CD14-positive monocyte (primary cell): Measurements from ENCODE around the gene CNNM4. TPM values are rescaled to one million over a fixed set of nuclear protein-coding genes. Genes with fewer than 3 reads are reported as not detected.

ENCODE experiments used
- DNase-seq, 3 donors: peaks; one replicate each; pipeline ENCODE4 v3.0.0-alpha.2; 2011 to 2022
- H2AFZ ChIP-seq: 2 replicates; pipeline ENCODE4 v1.6.0; 2012; ENCODE audit warnings: mild to moderate bottlenecking, low read depth, low read length, inconsistent platforms; ENCODE audit not compliant: insufficient read depth, poor library complexity, severe bottlenecking
- H3K27ac ChIP-seq, 2 donors: 1 replicate in 1 of 2; 2 replicates in 1 of 2; pipeline ENCODE4 v1.5.1; 2012 to 2013; ENCODE audit warnings: low read length in 2 of 2, control low read depth in 1 of 2, inconsistent platforms in 1 of 2, low read depth in 1 of 2, mild to moderate bottlenecking in 1 of 2
- H3K27me3 ChIP-seq, 2 donors: one replicate each; pipeline versions ENCODE4 v1.6.0 to v1.6.1; 2011 to 2013; ENCODE audit warnings: low read length in 2 of 2; ENCODE audit not compliant: control insufficient read depth in 2 of 2, insufficient read depth in 2 of 2
- H3K36me3 ChIP-seq, 2 donors: replicated peaks in 1 of 2; 1 replicate in 1 of 2; 2 replicates in 1 of 2; pipeline versions ENCODE4 v1.5.1 to v1.6.1; 2012 to 2013; ENCODE audit warnings: low read length in 2 of 2, control low read depth in 1 of 2, inconsistent platforms in 1 of 2, mild to moderate bottlenecking in 1 of 2; ENCODE audit not compliant: insufficient read depth in 2 of 2, control insufficient read depth in 1 of 2
- H3K4me1 ChIP-seq, 2 donors: 1 replicate in 1 of 2; 2 replicates in 1 of 2; pipeline versions ENCODE4 v1.5.1 to v1.6.1; 2012 to 2013; ENCODE audit warnings: low read length in 2 of 2, control low read depth in 1 of 2, inconsistent platforms in 1 of 2, mild to moderate bottlenecking in 1 of 2, moderate library complexity in 1 of 2; ENCODE audit not compliant: insufficient read depth in 2 of 2, control insufficient read depth in 1 of 2
- H3K4me2 ChIP-seq: replicated peaks from 2 replicates; pipeline ENCODE3; 2012; ENCODE audit warnings: low read length, moderate library complexity, mild to moderate bottlenecking; ENCODE audit not compliant: poor library complexity, severe bottlenecking; ENCODE audit errors: extremely low read depth
- H3K4me3 ChIP-seq, 3 experiments: fragments of 200-600 bp in 1 of 3; sonication (generic) in 1 of 3; replicated peaks in 1 of 3; 1 replicate in 2 of 3; 2 replicates in 1 of 3; pipeline ENCODE4 v1.5.1; 2011 to 2013; ENCODE audit warnings: low read length in 3 of 3, mild to moderate bottlenecking in 3 of 3, control low read depth in 2 of 3, low read depth in 2 of 3, inconsistent platforms in 1 of 3, moderate library complexity in 1 of 3
- H3K79me2 ChIP-seq: 2 replicates; pipeline ENCODE4 v1.6.0; 2012; ENCODE audit warnings: mild to moderate bottlenecking, control low read depth, inconsistent platforms, low read length, moderate library complexity; ENCODE audit not compliant: insufficient read depth
- H3K9ac ChIP-seq: 2 replicates; pipeline ENCODE4 v1.6.0; 2017; ENCODE audit warnings: low read length, mild to moderate bottlenecking; ENCODE audit not compliant: insufficient read depth, poor library complexity, severe bottlenecking
- H3K9me3 ChIP-seq, 2 donors: replicated peaks in 1 of 2; 1 replicate in 1 of 2; 2 replicates in 1 of 2; pipeline versions ENCODE4 v1.5.1 to v1.6.1; 2012 to 2013; ENCODE audit warnings: low read length in 2 of 2, control low read depth in 1 of 2; ENCODE audit not compliant: control insufficient read depth in 1 of 2, insufficient read depth in 1 of 2
- H4K20me1 ChIP-seq: 2 replicates; pipeline ENCODE4 v1.6.0; 2012; ENCODE audit warnings: mild to moderate bottlenecking, low read length, control low read depth, moderate library complexity; ENCODE audit not compliant: insufficient read depth
- H3K27ac Mint-ChIP-seq, 7 donors: one replicate each; pipeline ENCODE4 v1.8.0; 2020; ENCODE audit warnings: mild to moderate bottlenecking in 7 of 7, mixed read lengths in 7 of 7, moderate library complexity in 6 of 7, inconsistent platforms in 2 of 7
- H3K27me3 Mint-ChIP-seq, 3 donors: one replicate each; pipeline ENCODE4 v1.8.0; 2021 to 2022; ENCODE audit warnings: low read depth in 3 of 3, mild to moderate bottlenecking in 3 of 3, mixed read lengths in 3 of 3, moderate library complexity in 3 of 3, inconsistent platforms in 1 of 3
- H3K36me3 Mint-ChIP-seq, 2 donors: one replicate each; pipeline ENCODE4 v1.8.0; 2020; ENCODE audit warnings: mixed read lengths in 2 of 2, inconsistent platforms in 1 of 2, mild to moderate bottlenecking in 1 of 2
- H3K4me1 Mint-ChIP-seq: one replicate; pipeline ENCODE4 v1.8.0; 2020; ENCODE audit warnings: mild to moderate bottlenecking, mixed read lengths
- H3K4me3 Mint-ChIP-seq, 2 donors: one replicate each; pipeline ENCODE4 v1.8.0; 2020; ENCODE audit warnings: mild to moderate bottlenecking in 2 of 2, mixed read lengths in 2 of 2, moderate library complexity in 1 of 2
- H3K9me3 Mint-ChIP-seq, 7 donors: one replicate each; pipeline ENCODE4 v1.8.0; 2020 to 2022; ENCODE audit warnings: mixed read lengths in 7 of 7, mild to moderate bottlenecking in 6 of 7, moderate library complexity in 6 of 7, inconsistent platforms in 2 of 7
- CTCF ChIP-seq: fragments of 200-600 bp; IDR thresholded peaks from one replicate; pipeline ENCODE4 v1.8.0; 2022; ENCODE audit warnings: antibody characterized with exemption, mild to moderate bottlenecking
- WGBS: methylation state at CpG from one replicate; pipeline ENCODE4 v1.1.5; 2013; ENCODE audit warnings: missing lambda C conversion rate; ENCODE audit not compliant: insufficient coverage; 5-methylcytosine and 5-hydroxymethylcytosine counted together
- intact Hi-C, 2 donors: fragments of 100-400 bp; cut with micrococcal nuclease; formaldehyde crosslinking; loops; one replicate each; pipeline versions ENCODE4 v1.15.0 to v1.15.1; 2023
- polyA plus RNA-seq, 3 donors: library from polyadenylated mRNA; depleted of rRNA in 1 of 3; unstranded in 2 of 3; stranded (reverse) in 1 of 3; fragments of 300-500 nt in 2 of 3; fragments of >200 nt in 1 of 3; fragmentation: Illumina TruSeq in 2 of 3; gene quantifications; 1 replicate in 2 of 3; 2 replicates in 1 of 3; pipeline ENCODE4 v1.2.3, GENCODE V29; 2012 to 2021

Gene CNNM4
- polyA plus RNA-seq, 3 donors: 2.3 to 8.3 (median 2.6) TPM

DNA sequence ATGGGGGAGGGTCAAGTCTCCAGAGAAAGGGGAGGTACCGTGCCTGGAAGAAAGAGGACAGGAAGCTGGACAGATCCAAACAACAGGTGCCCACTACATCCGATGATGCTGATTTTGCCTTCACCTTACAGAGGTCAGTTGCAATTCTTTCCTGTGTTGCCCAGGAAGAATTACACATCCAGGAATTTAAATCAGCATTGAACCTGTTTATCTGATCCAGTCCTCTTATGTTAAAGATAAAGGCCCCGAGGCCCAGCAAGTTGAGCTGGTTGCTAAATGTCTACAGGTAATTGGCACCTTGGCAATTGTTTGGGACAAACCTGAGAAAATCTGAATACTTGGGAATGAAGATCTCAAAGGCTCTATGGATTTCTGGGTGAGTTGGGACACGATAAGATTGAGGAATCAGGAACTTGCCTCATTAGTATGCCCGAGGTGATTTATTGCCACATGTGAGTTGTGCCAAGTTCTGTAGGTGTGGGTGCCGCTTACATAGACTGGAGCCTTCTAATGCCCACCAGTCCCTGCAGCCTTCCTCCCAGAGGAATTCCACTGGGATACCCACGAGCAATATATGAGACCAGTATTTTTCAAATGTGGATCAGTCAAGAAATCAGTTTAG, 6.9 kb upstream of the CNNM4 start:
- no peaks in the 10 kb centered on the region for H3K9me3 ChIP-seq
- WGBS: 50% methylated on average over 3 of the region's 7 CpGs
- TF ChIP-seq CTCF: no peak
- no peak overlapping the region for H3K9ac ChIP-seq
- Mint-ChIP-seq H3K9me3 (no peaks in the 10 kb centered on the region), H3K4me3 (no peak overlapping the region), H3K27ac (no peak overlapping the region), H3K27me3 (peaks cover 2 to 6% (median 4%) of the 10 kb centered on the region in 3 donors), H3K36me3 (no peaks in the 10 kb centered on the region), H3K4me1 (no peaks in the 10 kb centered on the region)
- no peak overlapping the region for H3K4me3 ChIP-seq
- no peaks in the 10 kb centered on the region for H3K27me3 ChIP-seq
- H2AFZ ChIP-seq: no peak overlapping the region
- H3K4me2 ChIP-seq: no peak overlapping the region
- H3K27ac ChIP-seq: no peak overlapping the region
- H3K36me3 ChIP-seq: no peaks in the 10 kb centered on the region
- H3K4me1 ChIP-seq: no peaks in the 10 kb centered on the region
- no peaks in the 10 kb centered on the region for H3K79me2 ChIP-seq
- no peaks in the 10 kb centered on the region for H4K20me1 ChIP-seq
- DNase-seq: no peak
- intact Hi-C loops: no loop called here

DNA sequence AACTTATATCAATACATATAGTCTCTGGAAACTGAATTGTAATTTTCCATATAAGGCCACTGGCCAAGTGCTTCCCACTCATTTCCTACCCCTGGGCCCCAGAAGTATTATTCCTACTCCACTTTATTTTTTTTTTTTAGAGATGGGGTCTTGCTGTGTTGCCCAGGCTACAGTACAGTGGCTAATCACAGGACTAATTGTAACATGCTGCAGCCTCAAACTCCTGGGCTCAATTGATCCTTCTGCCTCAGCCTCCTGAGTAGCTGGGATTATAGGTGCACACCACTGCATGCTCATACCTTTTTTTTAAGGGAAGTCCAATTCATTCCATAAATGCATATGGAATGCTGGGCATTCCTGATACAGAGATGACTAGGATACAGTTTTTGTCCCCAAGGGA, 6.4 kb upstream of the CNNM4 start:
- H3K36me3 ChIP-seq: no peaks in the 10 kb centered on the region
- no peak overlapping the region for H3K9ac ChIP-seq
- H3K4me1 Mint-ChIP-seq: no peaks in the 10 kb centered on the region
- no peak overlapping the region for H3K27ac ChIP-seq
- H3K4me3 Mint-ChIP-seq: no peak overlapping the region
- H2AFZ ChIP-seq: no peak overlapping the region
- no peaks in the 10 kb centered on the region for H3K4me1 ChIP-seq
- no peaks in the 10 kb centered on the region for H4K20me1 ChIP-seq
- DNase-seq: no peak
- H3K4me2 ChIP-seq: no peak overlapping the region
- H3K9me3 ChIP-seq: no peaks in the 10 kb centered on the region
- H3K79me2 ChIP-seq: no peaks in the 10 kb centered on the region
- no peaks in the 10 kb centered on the region for H3K9me3 Mint-ChIP-seq
- no peak overlapping the region for H3K4me3 ChIP-seq
- H3K27ac Mint-ChIP-seq: no peak overlapping the region
- intact Hi-C loops: no loop called here
- H3K27me3 Mint-ChIP-seq: peaks cover 2 to 6% (median 4%) of the 10 kb centered on the region in 3 donors
- no peak for TF ChIP-seq CTCF
- no peaks in the 10 kb centered on the region for H3K27me3 ChIP-seq
- no peaks in the 10 kb centered on the region for H3K36me3 Mint-ChIP-seq
